Measurements from ENCODE around the gene POLG2.

GRCh38 chr17:64531955-64532371 lies 35.1 kb upstream of the POLG2 start:
- TF ChIP-seq CTCF (IDR thresholded peaks at IDR 0.05; ENCODE audit: low read depth, low read length, poor library complexity, severe bottlenecking) (no peak), EZH2phosphoT487 (IDR thresholded peaks at IDR 0.05; ENCODE audit: borderline replicate concordance, low read length) (no peak)

Measured in DOHH2 (cell line).